OCI-LY7 (cell line): ENCODE data around the gene NCAPD3. TPM values are rescaled to one million over a fixed set of nuclear protein-coding genes. Genes with fewer than 3 reads are reported as not detected.

ENCODE experiments used
- BruUV-seq: library from RNA; stranded (reverse); fragments of 400-500 nt; replicated peaks from 2 replicates; lab custom pipeline; 2021; lab: Mats Ljungman, UMichigan
- CTCF ChIA-PET: fragments of 300-600 bp; sonication (Branson Sonifier 250); formaldehyde crosslinking; loops from one replicate; lab custom pipeline; 2022; ENCODE audit warnings: antibody characterized with exemption; ENCODE audit not compliant: unreplicated experiment; lab: Charles Lee
- POLR2A ChIA-PET: fragments of 300-600 bp; sonication (Branson Sonifier 250); formaldehyde crosslinking; loops from one replicate; lab custom pipeline; 2022; ENCODE audit warnings: antibody characterized with exemption; lab: Charles Lee
- DNase-seq: peaks from one replicate; pipeline ENCODE4 v3.0.0-alpha.2; 2015; ENCODE audit warnings: low spot score
- H2AFZ ChIP-seq: fragments of 200-600 bp; sonication (generic), shearing (Covaris generic); 2 replicates; pipeline ENCODE4 v1.6.1; 2014; ENCODE audit warnings: mild to moderate bottlenecking, antibody characterized with exemption, low read length, moderate library complexity
- H3K27ac ChIP-seq: fragments of 200-600 bp; sonication (generic); 2 replicates; pipeline ENCODE4 v1.5.1; 2014; ENCODE audit warnings: mixed run types, low read depth, mild to moderate bottlenecking, moderate library complexity, low read length, inconsistent platforms; ENCODE audit not compliant: poor library complexity, severe bottlenecking
- H3K36me3 ChIP-seq: fragments of 200-600 bp; sonication (generic); 2 replicates; pipeline ENCODE4 v1.6.1; 2014; ENCODE audit warnings: mild to moderate bottlenecking, antibody characterized with exemption, low read length, moderate library complexity, mixed read lengths; ENCODE audit not compliant: insufficient read depth
- H3K4me1 ChIP-seq: fragments of 200-600 bp; sonication (generic); 2 replicates; pipeline ENCODE4 v1.5.1; 2014; ENCODE audit warnings: mild to moderate bottlenecking, low read length; ENCODE audit not compliant: insufficient read depth, poor library complexity, severe bottlenecking
- H3K4me2 ChIP-seq: fragments of 200-600 bp; sonication (generic); 2 replicates; pipeline ENCODE4 v1.6.1; 2014; ENCODE audit warnings: mild to moderate bottlenecking, low read length
- H3K4me3 ChIP-seq: fragments of 200-600 bp; sonication (generic); 2 replicates; pipeline ENCODE4 v1.5.1; 2014; ENCODE audit warnings: mild to moderate bottlenecking, low read depth, low read length; ENCODE audit not compliant: poor library complexity, severe bottlenecking
- H3K79me2 ChIP-seq: fragments of 200-600 bp; sonication (generic); 2 replicates; pipeline ENCODE4 v1.6.1; 2016; ENCODE audit warnings: low read depth, mild to moderate bottlenecking, low read length, moderate library complexity, mixed read lengths; ENCODE audit not compliant: insufficient read depth
- H3K9me2 ChIP-seq: fragments of 200-600 bp; sonication (generic); 2 replicates; pipeline ENCODE4 v1.6.1; 2016; ENCODE audit warnings: mild to moderate bottlenecking, low read length, mixed read lengths; ENCODE audit not compliant: insufficient read depth
- H3K9me3 ChIP-seq: fragments of 200-600 bp; sonication (generic); 2 replicates; pipeline ENCODE4 v1.6.1; 2014; ENCODE audit warnings: mild to moderate bottlenecking, mixed run types, low read length, mixed read lengths
- H4K20me1 ChIP-seq: fragments of 200-600 bp; sonication (generic); 2 replicates; pipeline ENCODE4 v1.6.1; 2014; ENCODE audit warnings: mild to moderate bottlenecking, antibody characterized with exemption, low read length, moderate library complexity, mixed read lengths; ENCODE audit not compliant: insufficient read depth
- EZH2phosphoT487 ChIP-seq: fragments of 200-600 bp; sonication (generic); IDR thresholded peaks from 2 replicates; pipeline ENCODE4 v1.6.1; 2018; ENCODE audit warnings: low read depth, borderline replicate concordance, mild to moderate bottlenecking, mixed run types, antibody characterized with exemption, low read length, moderate library complexity, mixed read lengths
- intact Hi-C: fragments of 100-400 bp; cut with micrococcal nuclease; formaldehyde crosslinking; loops from one replicate; pipeline ENCODE4 v1.10.0; 2022; ENCODE audit not compliant: unreplicated experiment
- total RNA-seq, 2 experiments: library from RNA; depleted of rRNA in 1 of 2; stranded (reverse); fragments of >200 nt in 1 of 2; shearing (Covaris generic) in 1 of 2; gene quantifications; 2 replicates each; pipeline ENCODE4 v1.2.3, GENCODE V29; 2014 to 2022
- TF ChIP-seq, protein P1 (sequence below): fragments of 200-600 bp; sonication (generic); conservative IDR thresholded peaks from 2 replicates; pipeline ENCODE4 v1.5.1; 2014; ENCODE audit warnings: mild to moderate bottlenecking, antibody characterized with exemption, low read length, moderate library complexity, mixed read lengths

NCAPD3 gene
- total RNA-seq, 2 experiments from 2014 or later = 89.1 to 112 TPM

DNA sequence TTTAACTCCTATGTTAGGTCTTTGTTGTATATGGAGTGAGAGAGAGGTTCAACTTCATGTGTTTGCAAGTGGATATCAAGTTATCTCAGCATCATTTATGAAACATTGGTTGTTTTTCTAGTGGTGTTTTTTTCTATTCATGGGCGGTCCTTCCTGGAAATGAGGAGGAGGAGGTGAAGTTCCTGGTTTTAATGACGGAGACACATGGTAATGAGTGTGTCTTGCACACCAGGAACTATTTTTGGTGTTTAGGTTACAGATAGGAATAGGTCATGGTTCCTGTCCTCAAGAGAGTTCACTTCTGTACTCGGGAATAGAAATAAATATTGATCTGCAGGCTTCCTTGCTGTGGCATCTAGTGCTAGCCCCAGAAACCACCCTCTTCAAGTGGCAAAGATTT lies 80.0 kb downstream of the NCAPD3 start:
- no peaks in the 10 kb centered on the region for H3K9me2 ChIP-seq

DNA sequence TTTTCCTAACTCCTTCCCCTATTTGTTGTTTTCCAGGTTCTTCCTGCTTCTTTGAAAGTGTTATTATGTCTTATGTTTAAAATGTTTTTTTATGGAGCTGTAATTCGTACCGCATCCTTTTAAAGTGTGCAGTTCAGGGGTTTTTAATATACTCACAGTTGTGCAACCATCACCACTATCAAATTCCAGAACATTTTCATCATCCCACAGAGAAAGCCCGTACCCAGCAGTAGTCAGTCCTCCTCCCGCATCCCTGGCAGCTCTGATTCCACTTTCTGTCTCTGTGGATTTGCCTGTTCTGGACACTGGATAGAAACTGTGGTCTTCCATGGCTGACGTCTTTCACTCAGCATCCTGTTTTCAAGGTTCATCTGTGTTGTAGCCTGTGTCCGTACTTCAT lies 81.2 kb downstream of the NCAPD3 start:
- CTCF ChIA-PET = no interaction called here
- Histone ChIP-seq H3K9me2 (no peaks in the 10 kb centered on the region), H2AFZ (no peak overlapping the region), H3K4me2 (no peak overlapping the region), H3K4me3 (no peak overlapping the region), H3K27ac (no peak overlapping the region), H3K79me2 (no peaks in the 10 kb centered on the region), H3K36me3 (no peaks in the 10 kb centered on the region), H3K4me1 (no peaks in the 10 kb centered on the region), H3K9me3 (no peaks in the 10 kb centered on the region), H4K20me1 (no peaks in the 10 kb centered on the region)
- POLR2A ChIA-PET = interaction anchor here (0.7 kb wide), 1 partner anchor 82 kb away, joined by 3 read pairs; no protein-coding TSS in a partner anchor
- no TSS peak for BruUV-seq
- intact Hi-C loops = loop anchor here (5.0 kb wide), 1 partner anchor 215 kb away; no protein-coding TSS in a partner anchor
- no peak for TF ChIP-seq EZH2phosphoT487
- TF ChIP-seq, protein P1, sequence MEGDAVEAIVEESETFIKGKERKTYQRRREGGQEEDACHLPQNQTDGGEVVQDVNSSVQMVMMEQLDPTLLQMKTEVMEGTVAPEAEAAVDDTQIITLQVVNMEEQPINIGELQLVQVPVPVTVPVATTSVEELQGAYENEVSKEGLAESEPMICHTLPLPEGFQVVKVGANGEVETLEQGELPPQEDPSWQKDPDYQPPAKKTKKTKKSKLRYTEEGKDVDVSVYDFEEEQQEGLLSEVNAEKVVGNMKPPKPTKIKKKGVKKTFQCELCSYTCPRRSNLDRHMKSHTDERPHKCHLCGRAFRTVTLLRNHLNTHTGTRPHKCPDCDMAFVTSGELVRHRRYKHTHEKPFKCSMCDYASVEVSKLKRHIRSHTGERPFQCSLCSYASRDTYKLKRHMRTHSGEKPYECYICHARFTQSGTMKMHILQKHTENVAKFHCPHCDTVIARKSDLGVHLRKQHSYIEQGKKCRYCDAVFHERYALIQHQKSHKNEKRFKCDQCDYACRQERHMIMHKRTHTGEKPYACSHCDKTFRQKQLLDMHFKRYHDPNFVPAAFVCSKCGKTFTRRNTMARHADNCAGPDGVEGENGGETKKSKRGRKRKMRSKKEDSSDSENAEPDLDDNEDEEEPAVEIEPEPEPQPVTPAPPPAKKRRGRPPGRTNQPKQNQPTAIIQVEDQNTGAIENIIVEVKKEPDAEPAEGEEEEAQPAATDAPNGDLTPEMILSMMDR = no peak
- no peak for DNase-seq

More for the DNA sequence above, 80.0 kb downstream of the NCAPD3 start:
- no peak overlapping the region for H3K4me2 ChIP-seq
- POLR2A ChIA-PET = no interaction called here
- H3K79me2 ChIP-seq = no peaks in the 10 kb centered on the region
- no peaks in the 10 kb centered on the region for H4K20me1 ChIP-seq
- CTCF ChIA-PET = no interaction called here
- no peak overlapping the region for H2AFZ ChIP-seq
- DNase-seq = no peak
- H3K4me1 ChIP-seq = no peaks in the 10 kb centered on the region
- H3K9me3 ChIP-seq = no peaks in the 10 kb centered on the region
- H3K36me3 ChIP-seq = peaks cover 8% of the 10 kb centered on the region; the same call in 1 of the 2 replicates
- intact Hi-C loops = loop anchor here (5.0 kb wide), 1 partner anchor 216 kb away; no protein-coding TSS in a partner anchor
- H3K4me3 ChIP-seq = no peak overlapping the region
- no TSS peak for BruUV-seq
- no peak for TF ChIP-seq EZH2phosphoT487
- TF ChIP-seq, protein P1 = no peak
- no peak overlapping the region for H3K27ac ChIP-seq

DNA sequence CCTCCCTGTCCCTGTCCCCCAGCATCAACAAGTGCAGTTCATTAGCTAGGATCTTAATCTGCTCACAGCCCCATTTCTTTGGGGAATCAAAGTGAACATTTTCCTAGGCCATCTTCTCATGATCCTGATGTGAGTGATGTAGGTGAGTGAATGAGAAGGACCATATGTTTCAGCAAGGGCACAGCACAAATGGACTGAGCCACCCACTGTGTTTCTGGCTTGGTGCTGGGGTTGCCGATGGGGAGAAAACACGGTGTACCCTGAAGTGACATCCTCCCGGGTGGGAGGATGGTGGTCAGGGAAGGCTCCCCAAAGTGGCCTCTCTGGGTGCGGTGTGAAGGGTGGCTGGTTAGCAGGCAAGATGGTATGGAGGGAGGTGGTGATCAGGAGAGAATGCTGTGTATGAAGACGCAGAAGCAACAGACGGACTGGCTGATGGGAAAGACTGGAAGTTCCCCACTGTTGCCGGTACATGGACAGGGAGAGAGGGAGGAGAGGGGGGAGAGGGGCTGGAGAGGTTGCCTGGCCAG lies 82.7 kb downstream of the NCAPD3 start:
- H3K4me3 ChIP-seq = no peak overlapping the region
- H3K36me3 ChIP-seq = no peaks in the 10 kb centered on the region
- ChIA-PET CTCF (no interaction called here), POLR2A (interaction anchor here (0.7 kb wide), 1 partner anchor 306 kb away, joined by 3 read pairs; no protein-coding TSS in a partner anchor)
- TF ChIP-seq, protein P1 = no peak
- TF ChIP-seq EZH2phosphoT487 = no peak
- no peak overlapping the region for H3K27ac ChIP-seq
- no peak for DNase-seq
- H3K79me2 ChIP-seq = no peaks in the 10 kb centered on the region
- no peaks in the 10 kb centered on the region for H3K9me2 ChIP-seq
- no peaks in the 10 kb centered on the region for H3K4me1 ChIP-seq
- intact Hi-C loops = loop anchor here (5.0 kb wide), 1 partner anchor 214 kb away; no protein-coding TSS in a partner anchor
- no TSS peak for BruUV-seq
- H3K9me3 ChIP-seq = no peaks in the 10 kb centered on the region
- H4K20me1 ChIP-seq = no peaks in the 10 kb centered on the region
- no peak overlapping the region for H2AFZ ChIP-seq
- H3K4me2 ChIP-seq = no peak overlapping the region
